Hepatocyte (in vitro differentiated cells): Measurements from ENCODE around the gene PCID2.

ENCODE experiments used
- CTCF ChIP-seq: fragments of 200-600 bp; sonication (generic); IDR thresholded peaks from 2 replicates; pipeline ENCODE4 v1.5.1; 2016; ENCODE audit warnings: antibody characterized with exemption, mild to moderate bottlenecking; ENCODE audit not compliant: poor library complexity
- EZH2 ChIP-seq: fragments of 200-600 bp; sonication (generic); IDR thresholded peaks from 2 replicates; pipeline ENCODE4 v1.6.1; 2016; ENCODE audit warnings: antibody characterized with exemption, mild to moderate bottlenecking, borderline replicate concordance

DNA sequence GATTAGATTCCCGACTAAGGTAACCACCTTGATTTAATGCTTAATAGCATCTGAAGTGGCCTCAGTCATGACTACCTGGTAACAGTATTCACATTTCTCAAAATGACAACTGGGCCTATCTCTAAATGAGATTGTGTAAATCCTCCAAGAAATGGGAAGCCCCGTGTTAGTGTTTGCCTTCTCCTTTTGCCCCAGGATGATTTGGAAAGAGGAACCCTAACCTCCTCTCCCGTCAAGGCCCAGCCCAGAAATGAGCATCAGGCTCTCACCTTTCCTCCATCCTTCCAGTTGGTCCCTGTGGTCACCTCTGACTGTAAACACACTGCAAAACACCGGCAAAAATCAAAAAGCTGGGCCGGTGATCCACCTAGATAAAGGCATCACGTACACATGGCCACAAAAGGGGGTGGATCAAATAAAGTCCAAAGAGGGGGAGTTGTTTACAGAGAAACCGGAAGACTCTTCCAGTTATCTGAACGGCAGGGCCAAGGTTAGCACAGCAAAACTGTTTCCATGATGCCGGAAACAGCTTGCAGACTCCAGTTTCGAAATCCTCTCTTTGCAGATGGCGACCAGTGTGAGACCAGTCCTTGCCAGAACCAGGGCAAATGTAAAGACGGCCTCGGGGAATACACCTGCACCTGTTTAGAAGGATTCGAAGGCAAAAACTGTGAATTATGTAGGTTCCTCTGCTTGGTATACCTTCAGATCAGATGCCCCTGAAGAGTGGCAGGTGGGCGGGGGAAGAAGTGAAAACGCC is 69.5 kb downstream of the PCID2 start:
- TF ChIP-seq CTCF (no peak), EZH2 (no peak)
